Smooth muscle cell of the brain vasculature (primary cell): Measurements from ENCODE around the gene ZFPM1.

ENCODE experiments used
- DNase-seq: peaks from one replicate; pipeline ENCODE4 v3.0.0-alpha.2; 2012; ENCODE audit warnings: low read depth, low spot score

The ZFPM1 gene

GRCh38 chr16:88433632-88434352, 19.3 kb upstream of the ZFPM1 start:
- DNase-seq, result no peak

GRCh38 chr16:88434353-88434690, 18.8 kb upstream of the ZFPM1 start:
- no peak for DNase-seq

- no peak for DNase-seq
Observed at GRCh38 chr16:88434746-88435145, 18.3 kb upstream of the ZFPM1 start.

- DNase-seq, result no peak
Observed at GRCh38 chr16:88435437-88436355, 17.4 kb upstream of the ZFPM1 start.

GRCh38 chr16:88436796-88437195, 16.3 kb upstream of the ZFPM1 start:
- no peak for DNase-seq

- DNase-seq, result no peak
Observed at GRCh38 chr16:88437367-88437964, 15.6 kb upstream of the ZFPM1 start.

- DNase-seq, result no peak
Observed at GRCh38 chr16:88438084-88438870, 14.8 kb upstream of the ZFPM1 start.

GRCh38 chr16:88439016-88439415, 14.1 kb upstream of the ZFPM1 start:
- DNase-seq, result no peak

- no peak for DNase-seq
Observed at GRCh38 chr16:88439706-88440105, 13.4 kb upstream of the ZFPM1 start.

- no peak for DNase-seq
Observed at GRCh38 chr16:88440111-88440510, 13.0 kb upstream of the ZFPM1 start.

- DNase-seq, result no peak
Observed at GRCh38 chr16:88440686-88441405, 12.2 kb upstream of the ZFPM1 start.

- DNase-seq, result no peak
Observed at GRCh38 chr16:88441460-88441859, 11.6 kb upstream of the ZFPM1 start.

GRCh38 chr16:88442383-88442726, 10.7 kb upstream of the ZFPM1 start:
- no peak for DNase-seq

GRCh38 chr16:88442727-88443576, 10.1 kb upstream of the ZFPM1 start:
- no peak for DNase-seq

GRCh38 chr16:88444826-88445582, 8.1 kb upstream of the ZFPM1 start:
- no peak for DNase-seq

GRCh38 chr16:88445583-88445960, 7.5 kb upstream of the ZFPM1 start:
- no peak for DNase-seq

- no peak for DNase-seq
Observed at GRCh38 chr16:88446061-88446460, 7.0 kb upstream of the ZFPM1 start.

- no peak for DNase-seq
Observed at GRCh38 chr16:88446736-88447135, 6.3 kb upstream of the ZFPM1 start.

- no peak for DNase-seq
Observed at GRCh38 chr16:88447881-88448280, 5.2 kb upstream of the ZFPM1 start.
